Measurements from ENCODE around the gene KANK2. TPM values are rescaled to one million over a fixed set of nuclear protein-coding genes. Genes with fewer than 3 reads are reported as not detected.

The KANK2 gene
- total RNA-seq, 4 donors from 2014 or later: 28.7 to 117 (median 77.7) TPM

DNA sequence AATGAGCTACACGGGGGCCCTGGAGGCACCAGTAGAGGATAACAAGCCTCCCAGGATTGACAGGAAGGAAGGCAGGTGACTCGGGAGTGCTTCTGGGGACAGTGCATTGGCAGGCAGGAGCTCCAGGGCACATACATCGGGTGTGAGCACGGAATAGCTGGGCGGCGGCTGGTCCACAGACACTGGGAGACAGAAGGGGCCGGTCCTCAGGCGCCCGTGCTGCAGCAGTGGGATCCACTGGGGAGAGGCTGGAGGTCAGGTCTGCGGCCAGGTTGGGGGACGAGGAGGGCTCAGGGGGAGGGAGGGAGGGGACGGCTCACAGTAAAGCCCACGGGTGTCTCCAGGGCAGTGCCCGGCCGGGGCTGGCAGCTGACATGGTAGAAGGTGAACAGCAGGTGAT is 40.0 kb upstream of the KANK2 start:
- DNase-seq (ENCODE audit: low spot score in 2 of 2): no peak
- intact Hi-C loops (cut with DNase I; ENCODE audit: low total_unique reads): no loop called here
- no peak for TF ChIP-seq POLR2A (IDR thresholded peaks at IDR 0.05)
- H3K4me3 ChIP-seq (ENCODE audit: low read depth, poor library complexity, severe bottlenecking): no peak overlapping the region
- 81 to 83% methylated on average over 15 of the region's 15 CpGs for WGBS, 2 donors

DNA sequence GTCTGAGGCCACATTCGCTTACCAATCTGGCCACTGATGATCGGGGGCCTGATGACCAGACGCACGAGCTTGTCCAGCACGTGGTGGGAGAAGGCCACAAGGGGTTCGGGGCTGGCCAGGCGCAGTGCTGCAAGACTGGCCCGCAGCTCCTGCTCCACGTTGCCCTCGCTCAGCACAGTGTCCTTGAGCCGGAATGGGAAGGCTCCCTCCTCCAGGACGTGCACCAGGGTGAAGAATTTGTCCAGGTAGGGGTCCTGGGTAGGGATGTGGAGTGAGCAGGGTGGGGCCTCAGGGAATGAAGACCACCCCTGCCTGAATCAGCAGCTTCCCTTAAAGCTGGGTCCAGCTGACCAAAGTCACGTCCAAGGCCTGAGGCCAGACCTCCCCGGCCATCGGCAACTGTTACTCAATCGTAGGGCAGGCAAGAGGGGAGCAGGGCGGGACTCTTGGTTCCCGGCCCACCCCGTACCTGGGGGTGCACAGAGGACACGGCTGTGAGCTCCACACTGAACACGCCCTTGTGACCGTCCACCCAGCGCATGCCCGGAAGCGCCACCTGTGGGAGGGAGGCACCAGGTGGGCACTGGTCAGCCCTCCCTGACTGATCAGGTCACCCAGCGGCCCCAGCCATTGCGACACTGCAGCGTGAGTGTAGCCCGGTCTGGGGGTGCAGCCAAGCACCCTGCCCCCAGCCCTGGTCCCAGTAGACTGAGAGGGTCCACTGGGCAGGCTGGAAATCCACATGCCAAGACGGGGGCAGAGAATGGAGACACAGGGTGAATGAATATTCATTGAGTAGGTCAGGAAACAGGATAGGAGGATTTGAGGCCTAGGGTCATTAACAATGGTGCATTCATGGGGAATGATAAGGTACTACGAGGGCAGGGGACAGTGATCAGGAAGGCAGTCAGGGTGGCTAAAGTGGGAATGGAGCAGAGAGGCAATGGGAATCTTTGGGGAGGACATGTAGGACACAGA is 39.3 kb upstream of the KANK2 start:
- 90 to 94% methylated on average over 31 of the region's 31 CpGs for WGBS, 2 donors

DNA sequence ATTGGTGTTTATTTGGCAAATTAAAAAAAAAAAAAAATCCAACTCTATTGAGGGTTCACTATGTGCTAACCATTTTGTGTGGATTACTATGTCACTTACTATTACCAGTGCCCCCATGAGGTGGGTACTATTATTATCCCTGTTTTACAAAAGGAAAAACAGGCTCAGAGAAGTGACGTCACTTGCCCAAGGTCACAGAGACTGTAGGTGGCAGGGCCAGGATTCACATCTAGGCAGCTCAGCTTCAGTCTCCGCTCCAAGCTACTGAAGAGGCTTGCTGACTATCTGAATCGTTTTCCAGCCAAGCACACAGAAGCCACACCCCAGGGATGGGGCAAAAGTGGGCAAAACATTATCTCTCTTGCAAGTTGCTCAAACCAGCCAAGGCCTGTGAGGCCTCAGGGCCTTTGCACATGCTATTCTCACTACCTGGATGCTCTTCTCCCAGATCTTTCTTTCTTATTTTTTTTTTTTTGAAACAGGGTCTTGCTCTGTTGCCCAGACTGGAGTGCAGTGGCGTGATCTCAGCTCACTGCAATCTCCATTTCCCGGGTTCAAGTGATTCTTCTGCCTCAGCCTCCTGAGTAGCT is 37.2 kb upstream of the KANK2 start:
- no peak overlapping the region for H3K4me3 ChIP-seq (ENCODE audit: low read depth, poor library complexity, severe bottlenecking)
- DNase-seq (ENCODE audit: low spot score in 2 of 2): no peak
- WGBS, 2 donors: 75 to 82% methylated on average over 5 of the region's 5 CpGs
- no peak for TF ChIP-seq POLR2A (IDR thresholded peaks at IDR 0.05)
- TF ChIP-seq CTCF (IDR thresholded peaks at IDR 0.05): no peak
- intact Hi-C loops (cut with DNase I; ENCODE audit: low total_unique reads): no loop called here

More for the DNA sequence above, 39.3 kb upstream of the KANK2 start:
- intact Hi-C loops (cut with DNase I; ENCODE audit: low total_unique reads): no loop called here
- no peak for DNase-seq (ENCODE audit: low spot score in 2 of 2)
- H3K4me3 ChIP-seq (ENCODE audit: low read depth, poor library complexity, severe bottlenecking): no peak overlapping the region
- TF ChIP-seq CTCF (IDR thresholded peaks at IDR 0.05) (no peak), POLR2A (IDR thresholded peaks at IDR 0.05) (no peak)

- H3K4me3 ChIP-seq (ENCODE audit: low read depth, poor library complexity, severe bottlenecking): no peak overlapping the region
- WGBS, 2 donors: 91 to 93% methylated on average over 15 of the region's 15 CpGs
- intact Hi-C loops (cut with DNase I; ENCODE audit: low total_unique reads): no loop called here
- no peak for DNase-seq (ENCODE audit: low spot score in 2 of 2)
- TF ChIP-seq POLR2A (IDR thresholded peaks at IDR 0.05) (no peak), CTCF (IDR thresholded peaks at IDR 0.05) (no peak)
Measured at GRCh38 chr19:11233073-11233472, 35.7 kb upstream of the KANK2 start.

- WGBS, 2 donors: 86 to 93% methylated on average over 4 of the region's 4 CpGs
- H3K4me3 ChIP-seq (ENCODE audit: low read depth, poor library complexity, severe bottlenecking): no peak overlapping the region
- intact Hi-C loops (cut with DNase I; ENCODE audit: low total_unique reads): no loop called here
- no peak for DNase-seq (ENCODE audit: low spot score in 2 of 2)
- TF ChIP-seq POLR2A (IDR thresholded peaks at IDR 0.05) (no peak), CTCF (IDR thresholded peaks at IDR 0.05) (no peak)
Measured at GRCh38 chr19:11232555-11232954, 35.2 kb upstream of the KANK2 start.

- no peak overlapping the region for H3K4me3 ChIP-seq (ENCODE audit: low read depth, poor library complexity, severe bottlenecking)
- intact Hi-C loops (cut with DNase I; ENCODE audit: low total_unique reads): no loop called here
- 92 to 97% methylated on average over 7 of the region's 7 CpGs for WGBS, 2 donors
- no peak for DNase-seq (ENCODE audit: low spot score in 2 of 2)
- TF ChIP-seq CTCF (IDR thresholded peaks at IDR 0.05) (no peak), POLR2A (IDR thresholded peaks at IDR 0.05) (no peak)
Measured at GRCh38 chr19:11230621-11231386, 33.5 kb upstream of the KANK2 start.

Measured in lower leg skin (tissue), 4 donors.